ENCODE measurements around the gene AOPEP.

GRCh38 chr9:95000821-95001220 lies 274.3 kb downstream of the AOPEP start:
- TF ChIP-seq CTCF (IDR thresholded peaks at IDR 0.05 in 2 of 3, conservative IDR thresholded peaks at IDR 0.05 in 1 of 3; ENCODE audit: insufficient read depth in 2 of 3, low read depth in 1 of 3, low read length in 3 of 3) (no peak), BRF2 (IDR thresholded peaks at IDR 0.05; ENCODE audit: borderline replicate concordance, insufficient read depth, insufficient read length) (no peak), GTF2E2 (tag; IDR thresholded peaks at IDR 0.05) (no peak), TCF7L2 (IDR thresholded peaks at IDR 0.05; ENCODE audit: low read depth, low read length) (no peak), JUN (IDR thresholded peaks at IDR 0.05; ENCODE audit: borderline replicate concordance, low read depth, low read length) (no peak), JUN (CRISPR knock-in tag; IDR thresholded peaks at IDR 0.05; ENCODE audit: borderline replicate concordance) (no peak), MXI1 (IDR thresholded peaks at IDR 0.05; ENCODE audit: low read depth, low read length) (no peak), E2F6 (IDR thresholded peaks at IDR 0.05; ENCODE audit: borderline replicate concordance in 1 of 2, extremely low read depth in 1 of 2, insufficient read depth in 1 of 2, insufficient read length in 1 of 2, low read depth in 1 of 2, low read length in 1 of 2, poor library complexity in 1 of 2, severe bottlenecking in 1 of 2) (no peak), EZH2 (IDR thresholded peaks at IDR 0.05; ENCODE audit: borderline replicate concordance, low read depth, low read length) (no peak), FOXJ3 (CRISPR knock-in tag; IDR thresholded peaks at IDR 0.05) (no peak), NFRKB (IDR thresholded peaks at IDR 0.05; ENCODE audit: low read depth) (no peak), HMGN3 (IDR thresholded peaks at IDR 0.05; ENCODE audit: borderline replicate concordance, extremely low read depth, insufficient read length, low read depth, low read length) (no peak)

Data from K562 (cell line).